Psoas muscle (tissue), 8 donors: Measurements from ENCODE around the gene ELMO2. TPM values are rescaled to one million over a fixed set of nuclear protein-coding genes. Genes with fewer than 3 reads are reported as not detected.

ENCODE experiments used
- ATAC-seq, 4 donors: fragments of 200-7000 bp; cut with Tn5 transposase; one replicate each; pipeline ENCODE4 v1.9.1; 2020; ENCODE audit warnings: moderate library complexity in 3 of 4, mild to moderate bottlenecking in 2 of 4
- DNase-seq, 2 donors: peaks; one replicate each; pipeline ENCODE4 v3.0.0-alpha.2; 2020
- H3K27ac ChIP-seq: fragments of 200-600 bp; one replicate; pipeline ENCODE4 v1.8.0; 2022
- H3K27me3 ChIP-seq, 3 donors: fragments of 200-600 bp in 1 of 3; one replicate each; pipeline versions ENCODE4 v1.6.1 to v1.8.0; 2013 to 2022; ENCODE audit warnings: low read length in 2 of 3, mild to moderate bottlenecking in 2 of 3, moderate library complexity in 1 of 3; ENCODE audit not compliant: insufficient read depth in 3 of 3
- H3K36me3 ChIP-seq, 2 donors: fragments of 200-600 bp in 1 of 2; one replicate each; pipeline versions ENCODE4 v1.6.1 to v1.8.0; 2013 to 2022; ENCODE audit warnings: low read depth in 1 of 2, mild to moderate bottlenecking in 1 of 2, moderate library complexity in 1 of 2; ENCODE audit not compliant: insufficient read depth in 1 of 2
- H3K4me1 ChIP-seq: fragments of 200-600 bp; one replicate; pipeline ENCODE4 v1.8.0; 2022
- H3K4me3 ChIP-seq: fragments of 200-600 bp; one replicate; pipeline ENCODE4 v1.8.0; 2022; ENCODE audit warnings: mild to moderate bottlenecking
- H3K9me3 ChIP-seq: fragments of 200-600 bp; one replicate; pipeline ENCODE4 v1.8.0; 2022
- WGBS, 3 donors: extraction: QIAGEN DNeasy Blood & Tissue Kit; methylation state at CpG; one replicate each; pipeline versions ENCODE4 v1.1.6 to v1.1.7; 2013; 5-methylcytosine and 5-hydroxymethylcytosine counted together
- intact Hi-C, 2 donors: fragments of 100-400 bp; cut with DNase I; formaldehyde crosslinking; loops; one replicate each; pipeline versions ENCODE4 v1.11.0 to v1.14.2; 2022
- polyA plus RNA-seq, 3 donors: library from polyadenylated mRNA; stranded (reverse); fragments of 200-250 nt; gene quantifications; one replicate each; pipeline ENCODE4 v1.2.3, GENCODE V29; 2013
- total RNA-seq, 4 donors: library from RNA; stranded (reverse); fragmentation: NEBNext Ultra II Directional in 2 of 4; extraction: Animal tissue kit (Norgen Biotek cat#: 25700) in 2 of 4; gene quantifications; one replicate each; pipeline versions ENCODE4 v1.2.1 to v1.2.4, GENCODE V29; 2021 to 2023
- TF ChIP-seq, protein P1 (sequence below): fragments of 200-600 bp; IDR thresholded peaks from one replicate; pipeline ENCODE4 v1.8.0; 2022; ENCODE audit warnings: antibody characterized with exemption
- donor health status: healthy with polysubstance abuse.
- donor health status: DM: no; HTN: no; CAD: no; lungs with moderate emphysema.
- donor health status: Bipolar disorder and iron deficiency.
- donor health status: healthy.
- donor health status: DM: yes; HTN: yes; CAD: no.
- donor health status: DM: no; HTN: no; CAD: no.
- donor health status: DM: no; HTN: no; CAD: no.
- donor health status: DM: yes; HTN: yes; CAD: no.

The ELMO2 gene
- total and polyA plus RNA-seq, 7 donors, result 21.2 to 60.7 (median 40.3) TPM

GRCh38 chr20:46430921-46431712 lies 24.7 kb upstream of the ELMO2 start:
- Histone ChIP-seq H3K4me1 (no peaks in the 10 kb centered on the region), H3K9me3 (no peaks in the 10 kb centered on the region), H3K27me3 (peaks cover 2 to 41% (median 3%) of the 10 kb centered on the region in 3 donors), H3K27ac (no peak overlapping the region), H3K4me3 (no peak overlapping the region), H3K36me3 (no peaks in the 10 kb centered on the region)
- 51 to 60% (median 55%) methylated on average over 15 of the region's 15 CpGs for WGBS, 3 donors
- intact Hi-C loops, result no loop called here
- ATAC-seq, result no peak
- no peak for DNase-seq
- TF ChIP-seq, protein P1, sequence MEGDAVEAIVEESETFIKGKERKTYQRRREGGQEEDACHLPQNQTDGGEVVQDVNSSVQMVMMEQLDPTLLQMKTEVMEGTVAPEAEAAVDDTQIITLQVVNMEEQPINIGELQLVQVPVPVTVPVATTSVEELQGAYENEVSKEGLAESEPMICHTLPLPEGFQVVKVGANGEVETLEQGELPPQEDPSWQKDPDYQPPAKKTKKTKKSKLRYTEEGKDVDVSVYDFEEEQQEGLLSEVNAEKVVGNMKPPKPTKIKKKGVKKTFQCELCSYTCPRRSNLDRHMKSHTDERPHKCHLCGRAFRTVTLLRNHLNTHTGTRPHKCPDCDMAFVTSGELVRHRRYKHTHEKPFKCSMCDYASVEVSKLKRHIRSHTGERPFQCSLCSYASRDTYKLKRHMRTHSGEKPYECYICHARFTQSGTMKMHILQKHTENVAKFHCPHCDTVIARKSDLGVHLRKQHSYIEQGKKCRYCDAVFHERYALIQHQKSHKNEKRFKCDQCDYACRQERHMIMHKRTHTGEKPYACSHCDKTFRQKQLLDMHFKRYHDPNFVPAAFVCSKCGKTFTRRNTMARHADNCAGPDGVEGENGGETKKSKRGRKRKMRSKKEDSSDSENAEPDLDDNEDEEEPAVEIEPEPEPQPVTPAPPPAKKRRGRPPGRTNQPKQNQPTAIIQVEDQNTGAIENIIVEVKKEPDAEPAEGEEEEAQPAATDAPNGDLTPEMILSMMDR, result no peak

DNA sequence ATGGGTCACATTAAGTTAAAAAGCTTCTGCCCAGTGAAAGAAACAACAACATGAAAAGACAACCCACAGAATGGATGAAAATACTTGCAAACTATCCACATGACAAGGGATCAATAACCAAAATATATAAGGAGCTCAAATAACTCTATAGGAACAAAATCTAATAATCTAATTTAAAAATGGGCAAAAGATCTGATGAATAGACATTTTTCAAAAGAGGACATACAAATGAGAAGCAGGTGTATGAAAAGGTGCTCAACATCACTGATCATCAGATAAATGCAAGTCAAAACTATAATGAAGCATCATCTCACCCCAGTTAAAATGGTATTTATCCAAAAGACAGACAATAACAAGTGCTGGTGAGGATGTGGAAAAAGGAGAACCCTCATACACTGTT lies 21.0 kb upstream of the ELMO2 start:
- no peaks in the 10 kb centered on the region for H3K36me3 ChIP-seq
- TF ChIP-seq, protein P1, result no peak
- DNase-seq (no peak), ATAC-seq (no peak)
- no peaks in the 10 kb centered on the region for H3K9me3 ChIP-seq
- no peak overlapping the region for H3K4me3 ChIP-seq
- H3K27me3 ChIP-seq, result peaks cover 1 to 37% (median 2%) of the 10 kb centered on the region in 3 donors
- H3K4me1 ChIP-seq, result no peaks in the 10 kb centered on the region
- no peak overlapping the region for H3K27ac ChIP-seq
- intact Hi-C loops, result no loop called here

- no peak overlapping the region for H3K27ac ChIP-seq
- intact Hi-C loops, result no loop called here
- DNase-seq, result no peak
- 76 to 94% (median 93%) methylated on average over 2 of the region's 2 CpGs for WGBS, 3 donors
- H3K36me3 ChIP-seq, result no peaks in the 10 kb centered on the region
- H3K27me3 ChIP-seq, result peaks cover 1 to 15% (median 2%) of the 10 kb centered on the region in 3 donors
- no peak for ATAC-seq
- H3K4me1 ChIP-seq, result no peaks in the 10 kb centered on the region
- TF ChIP-seq, protein P1, result no peak
- no peak overlapping the region for H3K4me3 ChIP-seq
- no peaks in the 10 kb centered on the region for H3K9me3 ChIP-seq
These were observed 17.6 kb upstream of the ELMO2 start for GRCh38 chr20:46423882-46424482.

DNA sequence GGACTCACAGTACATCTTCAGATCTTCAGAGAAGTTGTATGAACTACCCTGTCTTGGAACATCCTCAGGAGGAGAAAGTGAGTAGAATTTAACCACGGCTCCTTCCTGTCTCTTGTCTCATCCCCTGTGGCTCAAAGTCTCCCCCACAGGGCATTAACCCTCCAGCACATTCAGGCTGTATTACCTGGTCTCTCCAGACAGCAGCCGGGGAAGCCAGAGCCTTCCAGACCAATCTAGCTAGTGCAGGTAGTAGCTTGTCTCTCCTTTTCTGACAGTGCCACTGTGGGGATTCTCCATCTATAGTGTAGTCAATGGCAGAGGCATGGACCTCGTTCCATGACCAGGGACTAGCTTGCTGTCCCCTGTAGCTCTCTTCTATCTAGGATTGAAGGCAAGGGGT lies 16.9 kb upstream of the ELMO2 start:
- WGBS, 3 donors, result 60 to 71% (median 63%) methylated on average over 3 of the region's 3 CpGs
- Histone ChIP-seq H3K4me3 (no peak overlapping the region), H3K9me3 (no peaks in the 10 kb centered on the region), H3K27ac (no peak overlapping the region), H3K36me3 (no peaks in the 10 kb centered on the region), H3K4me1 (no peaks in the 10 kb centered on the region), H3K27me3 (peaks cover 1 to 15% (median 2%) of the 10 kb centered on the region in 3 donors)
- intact Hi-C loops, result no loop called here
- DNase-seq (no peak), ATAC-seq (no peak)
- TF ChIP-seq, protein P1, result no peak
